Gastroesophageal sphincter (tissue), 3 donors: ENCODE measurements around the gene RASAL3.

Source experiments
- EP300 ChIP-seq: sonication (generic); formaldehyde crosslinking; IDR thresholded peaks from one replicate; pipeline ENCODE4 v1.6.1; 2017; ENCODE audit warnings: antibody characterized with exemption, mild to moderate bottlenecking
- POLR2A ChIP-seq, 2 donors: fragments of 450-650 bp; IDR thresholded peaks; one replicate each; pipeline ENCODE4 v1.6.1; 2017; ENCODE audit warnings: antibody characterized with exemption in 2 of 2, mild to moderate bottlenecking in 2 of 2, moderate library complexity in 1 of 2
- POLR2AphosphoS5 ChIP-seq: sonication (generic); formaldehyde crosslinking; IDR thresholded peaks from one replicate; pipeline ENCODE4 v1.6.1; 2017; ENCODE audit warnings: antibody characterized with exemption
- TF ChIP-seq, protein P1 (sequence below), 4 experiments: fragments of 200-600 bp in 2 of 4; fragments of 450-650 bp in 2 of 4; sonication (generic) in 1 of 4; IDR thresholded peaks; one replicate each; pipeline ENCODE4 v1.5.1; 2017 to 2019; ENCODE audit warnings: antibody characterized with exemption in 4 of 4, mild to moderate bottlenecking in 2 of 4, moderate library complexity in 2 of 4

DNA sequence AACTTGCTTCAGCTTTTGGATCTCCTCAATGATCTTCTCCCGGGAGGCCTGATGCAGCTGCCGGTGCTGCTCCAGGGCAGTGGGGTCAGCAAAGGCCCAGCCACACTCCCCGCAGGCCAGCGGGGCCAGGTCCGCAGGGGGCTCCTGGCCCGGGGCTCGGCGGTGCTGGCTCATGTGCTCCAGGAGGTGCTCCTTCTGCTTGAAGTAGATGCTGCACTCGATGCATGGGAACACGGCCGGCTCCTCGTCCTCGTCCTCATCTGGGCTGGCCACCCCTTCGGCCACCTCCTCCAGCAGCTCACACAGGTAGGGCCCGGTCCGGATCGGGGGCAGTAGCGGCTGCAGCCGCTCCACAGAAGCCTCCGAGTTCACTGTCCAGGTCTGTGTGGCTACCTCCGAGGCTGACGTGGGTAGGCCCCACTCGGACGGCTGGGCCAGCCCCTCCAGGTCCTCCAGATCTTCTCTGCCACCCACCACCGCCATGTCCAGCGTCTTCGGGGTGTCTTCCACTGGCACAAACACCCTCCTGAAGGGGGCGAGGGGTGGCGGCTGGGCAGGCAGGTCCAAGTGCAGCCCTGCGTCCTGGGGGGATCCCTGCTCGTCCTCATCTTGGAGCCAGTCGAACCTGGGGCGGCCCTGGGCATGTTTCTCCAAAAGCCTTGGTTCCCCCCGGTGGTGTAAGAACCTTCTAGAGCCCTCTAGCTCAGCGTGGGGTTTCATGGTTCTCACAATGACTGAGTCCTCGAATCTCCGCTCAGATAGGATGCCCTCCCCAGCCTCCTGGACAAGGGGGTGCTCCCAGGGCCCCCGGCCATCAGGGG is 24.3 kb downstream of the RASAL3 start:
- TF ChIP-seq, protein P1, sequence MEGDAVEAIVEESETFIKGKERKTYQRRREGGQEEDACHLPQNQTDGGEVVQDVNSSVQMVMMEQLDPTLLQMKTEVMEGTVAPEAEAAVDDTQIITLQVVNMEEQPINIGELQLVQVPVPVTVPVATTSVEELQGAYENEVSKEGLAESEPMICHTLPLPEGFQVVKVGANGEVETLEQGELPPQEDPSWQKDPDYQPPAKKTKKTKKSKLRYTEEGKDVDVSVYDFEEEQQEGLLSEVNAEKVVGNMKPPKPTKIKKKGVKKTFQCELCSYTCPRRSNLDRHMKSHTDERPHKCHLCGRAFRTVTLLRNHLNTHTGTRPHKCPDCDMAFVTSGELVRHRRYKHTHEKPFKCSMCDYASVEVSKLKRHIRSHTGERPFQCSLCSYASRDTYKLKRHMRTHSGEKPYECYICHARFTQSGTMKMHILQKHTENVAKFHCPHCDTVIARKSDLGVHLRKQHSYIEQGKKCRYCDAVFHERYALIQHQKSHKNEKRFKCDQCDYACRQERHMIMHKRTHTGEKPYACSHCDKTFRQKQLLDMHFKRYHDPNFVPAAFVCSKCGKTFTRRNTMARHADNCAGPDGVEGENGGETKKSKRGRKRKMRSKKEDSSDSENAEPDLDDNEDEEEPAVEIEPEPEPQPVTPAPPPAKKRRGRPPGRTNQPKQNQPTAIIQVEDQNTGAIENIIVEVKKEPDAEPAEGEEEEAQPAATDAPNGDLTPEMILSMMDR (IDR thresholded peaks at IDR 0.05): no peak
- TF ChIP-seq POLR2AphosphoS5 (no peak), POLR2A (IDR thresholded peaks at IDR 0.05) (no peak), EP300 (no peak)
